K562 (cell line): Measurements from ENCODE around the gene DIAPH1. TPM values are rescaled to one million over a fixed set of nuclear protein-coding genes. Genes with fewer than 3 reads are reported as not detected.

Experiments used
- ATAC-seq: fragments of 200-7000 bp; cut with Tn5 transposase; 3 replicates; pipeline ENCODE4 v1.9.1; 2020; ENCODE audit warnings: moderate library complexity
- BruUV-seq: library from RNA; stranded (reverse); fragments of 400-500 nt; replicated peaks from 2 replicates; lab custom pipeline; 2021; lab: Mats Ljungman, UMichigan
- CTCF ChIA-PET: fragments of 300-600 bp; formaldehyde crosslinking; extraction: SDS; loops from one replicate; lab custom pipeline; 2021; ENCODE audit warnings: low intra/inter-chr PET ratio; lab: Yijun Ruan, JAX
- POLR2A ChIA-PET: fragments of 300-600, 350-650 bp; sonication (Branson Sonifier 250); formaldehyde crosslinking; extraction: SDS; loops from one replicate; lab custom pipeline; 2021; ENCODE audit warnings: antibody characterized with exemption, inconsistent platforms; lab: Yijun Ruan, JAX
- DNase-seq, 4 experiments: peaks; one replicate each; pipeline versions ENCODE4 v3.0.0 to v3.0.0-alpha.2; 2011 to 2018; ENCODE audit warnings: low spot score in 3 of 4, mixed read lengths in 3 of 4; ENCODE audit errors: extremely low read depth in 1 of 4
- FAIRE-seq: peaks from 2 replicates; lab custom pipeline; 2011; peaks lifted over from hg19 to GRCh38; lab: Jason Lieb, UNC
- H2AFZ ChIP-seq: 2 replicates; pipeline ENCODE4 v1.6.0; 2011; ENCODE audit warnings: low read depth, low read length, control low read depth, inconsistent platforms
- H3K27ac ChIP-seq: fragments of 200-600 bp; 3 replicates; pipeline ENCODE4 v1.8.0; 2011; ENCODE audit warnings: low read depth, mild to moderate bottlenecking, control low read depth, inconsistent platforms, low read length, moderate library complexity, mixed read lengths; ENCODE audit errors: extremely low read depth
- H3K27me3 ChIP-seq, 2 experiments: fragments of 300-600 bp in 1 of 2; 2 replicates in 1 of 2; 3 replicates in 1 of 2; pipeline versions ENCODE4 v1.6.0 to v1.8.0; 2011; ENCODE audit warnings: inconsistent platforms in 2 of 2, low read length in 2 of 2, mild to moderate bottlenecking in 1 of 2, mixed read lengths in 1 of 2, moderate library complexity in 1 of 2; ENCODE audit not compliant: control insufficient read depth in 2 of 2, insufficient read depth in 2 of 2
- H3K36me3 ChIP-seq: fragments of 300-600 bp; 3 replicates; pipeline ENCODE4 v1.8.0; 2011; ENCODE audit warnings: mild to moderate bottlenecking, low read length, inconsistent platforms; ENCODE audit not compliant: control insufficient read depth, insufficient read depth
- H3K4me1 ChIP-seq, 2 experiments: fragments of 200-600 bp in 1 of 2; replicated peaks in 1 of 2; 2 replicates in 1 of 2; 3 replicates in 1 of 2; pipeline versions ENCODE4 v1.5.1 to v1.8.0; 2011; ENCODE audit warnings: inconsistent platforms in 2 of 2, low read length in 2 of 2, mild to moderate bottlenecking in 1 of 2, mixed read lengths in 1 of 2, moderate library complexity in 1 of 2; ENCODE audit not compliant: control insufficient read depth in 2 of 2, insufficient read depth in 2 of 2
- H3K4me2 ChIP-seq: 2 replicates; pipeline ENCODE4 v1.6.1; 2011; ENCODE audit warnings: low read length, control low read depth, inconsistent platforms, mixed read lengths; ENCODE audit not compliant: insufficient read depth
- H3K4me3 ChIP-seq: fragments of 200-600 bp; sonication (generic), shearing (Covaris generic); 2 replicates; pipeline ENCODE4 v1.5.1; 2016; ENCODE audit warnings: control low read depth, inconsistent platforms
- H3K79me2 ChIP-seq: fragments of 200-600 bp; 3 replicates; pipeline ENCODE4 v1.8.0; 2011; ENCODE audit warnings: low read length, inconsistent platforms; ENCODE audit not compliant: control insufficient read depth, insufficient read depth
- H3K9ac ChIP-seq, 2 experiments: 2 replicates each; pipeline versions ENCODE4 v1.6.0 to v1.6.1; 2011; ENCODE audit warnings: low read depth in 2 of 2, low read length in 2 of 2, control low read depth in 1 of 2, inconsistent platforms in 1 of 2, mild to moderate bottlenecking in 1 of 2, mixed read lengths in 1 of 2; ENCODE audit not compliant: insufficient read depth in 1 of 2
- H3K9me1 ChIP-seq: one replicate; pipeline ENCODE4 v1.6.0; 2011; ENCODE audit warnings: inconsistent platforms, mild to moderate bottlenecking, low read length, moderate library complexity; ENCODE audit not compliant: control insufficient read depth, insufficient read depth
- H3K9me3 ChIP-seq: replicated peaks from 2 replicates; pipeline ENCODE4 v1.5.1; 2011; ENCODE audit warnings: low read depth, low read length, inconsistent platforms; ENCODE audit not compliant: control insufficient read depth, insufficient read depth
- H4K20me1 ChIP-seq: replicated peaks from 2 replicates; pipeline ENCODE4 v1.6.1; 2011; ENCODE audit warnings: low read length, inconsistent platforms, mixed read lengths; ENCODE audit not compliant: control insufficient read depth, insufficient read depth
- HINFP ChIP-seq: fragments of 450-650 bp; conservative IDR thresholded peaks from 2 replicates; pipeline ENCODE4 v1.6.1; 2016; ENCODE audit warnings: missing genetic modification characterization, low read depth, mild to moderate bottlenecking, control low read depth, missing compliant biosample characterization
- KDM2B ChIP-seq: fragments of 250-450 bp; sonication (Bioruptor Pico); IDR thresholded peaks from 2 replicates; pipeline ENCODE4 v1.8.0; 2021; ENCODE audit warnings: mild to moderate bottlenecking, moderate library complexity
- MYC ChIP-seq, 2 experiments: fragments of 250-450 bp in 1 of 2; sonication (Bioruptor Pico) in 1 of 2; IDR thresholded peaks; 2 replicates each; pipeline versions ENCODE4 v1.5.1 to v1.6.1; 2012 to 2021; ENCODE audit warnings: low read depth in 2 of 2, borderline replicate concordance in 1 of 2, improper control_type of control experiment in 1 of 2, low read length in 1 of 2, mild to moderate bottlenecking in 1 of 2, moderate library complexity in 1 of 2
- RBM22 ChIP-seq: fragments of 200-400 bp; formaldehyde crosslinking; IDR thresholded peaks from 2 replicates; pipeline ENCODE4 v1.6.1; 2018; ENCODE audit warnings: low read length, low read depth; ENCODE audit not compliant: poor library complexity, severe bottlenecking
- RFX5 ChIP-seq: IDR thresholded peaks from 2 replicates; pipeline ENCODE4 v1.6.1; 2011; ENCODE audit warnings: low read depth, mild to moderate bottlenecking, improper control_type of control experiment, low read length
- RHOXF2B ChIP-seq: fragments of 250-450 bp; sonication (Bioruptor Pico); conservative IDR thresholded peaks from 2 replicates; pipeline ENCODE4 v1.5.1; 2021
- TGIF2 ChIP-seq: sonication (generic); formaldehyde crosslinking; IDR thresholded peaks from 2 replicates; pipeline ENCODE4 v1.8.1; 2022; ENCODE audit warnings: mild to moderate bottlenecking, missing genetic modification reagents, moderate library complexity
- WGBS: fragments of 100-300 bp; shearing (Covaris generic); methylation state at CpG from one replicate; pipeline ENCODE4 v1.1.6; 2016; ENCODE audit warnings: low coverage, mixed read lengths; ENCODE audit not compliant: insufficient coverage; ENCODE audit errors: missing lambda C conversion rate; 5-methylcytosine and 5-hydroxymethylcytosine counted together
- in situ Hi-C: fragments of 300-500 bp; cut with MboI; formaldehyde crosslinking; loops from 4 replicates; pipeline ENCODE4 v1.15.0; 2018; ENCODE audit warnings: inconsistent platforms, mixed read lengths
- intact Hi-C: fragments of 100-400 bp; cut with micrococcal nuclease; formaldehyde crosslinking; loops from 2 replicates; pipeline ENCODE4 v1.14.2; 2022
- polyA plus RNA-seq, 8 experiments: library from polyadenylated mRNA; depleted of rRNA in 4 of 8; stranded (reverse) in 5 of 8; unstranded in 3 of 8; fragments of >200 nt; fragmentation: Nextera tagmentation in 2 of 8; fragmentation: Illumina TruSeq in 1 of 8; extraction: Ambion mirVana in 2 of 8; extraction: Trizol in 1 of 8; gene quantifications; 2 replicates each; pipeline versions ENCODE4 v1.2.1 to v1.2.3, GENCODE V29; 2011 to 2014; ENCODE audit warnings: inconsistent platforms in 1 of 8, missing spikeins in 1 of 8
- total RNA-seq, 7 experiments: library from RNA; depleted of rRNA in 6 of 7; stranded (reverse); fragments of >200 nt in 6 of 7; fragmentation: Illumina TruSeq in 2 of 7; extraction: Trizol in 2 of 7; gene quantifications; 2 replicates each; pipeline versions ENCODE4 v1.2.1 to v1.2.3, GENCODE V29; 2011 to 2021; ENCODE audit warnings: low replicate concordance in 1 of 7

The DIAPH1 gene
- total and polyA plus RNA-seq, 9 of the 15 experiments (the other 6 are each of a cell fraction or from before 2014, with no cell fraction given), result 60.8 to 328 (median 97.8) TPM

GRCh38 chr5:141491323-141492167, 127.3 kb downstream of the DIAPH1 start:
- no peak overlapping the region for H3K9ac ChIP-seq
- H3K79me2 ChIP-seq, result no peaks in the 10 kb centered on the region
- H3K27ac ChIP-seq, result no peak overlapping the region
- intact Hi-C loops, result no loop called here
- no peak for ATAC-seq
- H3K4me3 ChIP-seq, result no peak overlapping the region
- no peaks in the 10 kb centered on the region for H3K9me1 ChIP-seq
- POLR2A ChIA-PET, result interaction anchor here (0.6 to 0.9 kb wide), 2 partner anchors 25 to 1077 kb away, joined by 4 to 5 read pairs; no protein-coding TSS in a partner anchor
- BruUV-seq, result no TSS peak
- H3K4me1 ChIP-seq, result peaks cover 0 to 15% of the 10 kb centered on the region in 2 experiments; a peak in 2 of 5 replicates
- WGBS, result 13% methylated on average over 37 of the region's 66 CpGs
- no peak for FAIRE-seq
- H3K9me3 ChIP-seq, result no peaks in the 10 kb centered on the region
- TF ChIP-seq HINFP, result no peak
- TF ChIP-seq, all 486 proteins: peak for 0
- DNase-seq, result no peak
- Histone ChIP-seq H3K4me2 (no peak overlapping the region), H3K36me3 (no peaks in the 10 kb centered on the region), H2AFZ (no peak overlapping the region), H4K20me1 (0 out of 2 replicates have a peak, but pooled peaks cover 5% of the 10 kb centered on the region), H3K27me3 (peaks cover 46 to 94% of the 10 kb centered on the region in 2 experiments)
- CTCF ChIA-PET, result no interaction called here
- in situ Hi-C loops, result no loop called here

GRCh38 chr5:141490771-141491170, 128.0 kb downstream of the DIAPH1 start:
- in situ Hi-C loops (no loop called here), intact Hi-C loops (no loop called here)
- no peak for FAIRE-seq
- POLR2A ChIA-PET, result no interaction called here
- CTCF ChIA-PET, result no interaction called here
- Histone ChIP-seq H3K4me2 (no peak overlapping the region), H2AFZ (no peak overlapping the region), H3K36me3 (no peaks in the 10 kb centered on the region), H3K9me1 (no peaks in the 10 kb centered on the region), H4K20me1 (0 out of 2 replicates have a peak, but pooled peaks cover 5% of the 10 kb centered on the region), H3K9me3 (no peaks in the 10 kb centered on the region), H3K27ac (no peak overlapping the region), H3K9ac (no peak overlapping the region), H3K4me1 (peaks cover 0 to 15% of the 10 kb centered on the region in 2 experiments; a peak in 2 of 5 replicates), H3K27me3 (peaks cover 52 to 95% of the 10 kb centered on the region in 2 experiments), H3K79me2 (no peaks in the 10 kb centered on the region), H3K4me3 (no peak overlapping the region)
- no peak for ATAC-seq
- DNase-seq, result no peak
- BruUV-seq, result no TSS peak
- 4% methylated on average over 13 of the region's 13 CpGs for WGBS
- TF ChIP-seq TGIF2 (CRISPR knock-in tag) (no peak), KDM2B (CRISPR knock-in tag) (no peak), RFX5 (no peak), MYC (IDR thresholded peaks at IDR 0.05; ENCODE audit: low read depth, low read length) (no peak), MYC (CRISPR knock-in tag; IDR thresholded peaks at IDR 0.05; ENCODE audit: borderline replicate concordance, low read depth) (no peak), RHOXF2B (no peak), RBM22 (no peak)
